BLaER1 (cell line): ENCODE results near the gene MIGA2.
A peak's percentile ranks its signal among the peaks of the same experiment; 100 is the strongest.

Experiments
- H3K27ac ChIP-seq: shearing (Covaris generic); formaldehyde crosslinking; 2 replicates; pipeline ENCODE4 v1.8.1; 2022
- H3K27me3 ChIP-seq: shearing (Covaris generic); formaldehyde crosslinking; 2 replicates; pipeline ENCODE4 v1.8.1; 2022
- H3K36me3 ChIP-seq: shearing (Covaris generic); formaldehyde crosslinking; 2 replicates; pipeline ENCODE4 v1.8.1; 2022
- H3K4me1 ChIP-seq: shearing (Covaris generic); formaldehyde crosslinking; 2 replicates; pipeline ENCODE4 v1.8.1; 2022
- H3K4me2 ChIP-seq: shearing (Covaris generic); formaldehyde crosslinking; 2 replicates; pipeline ENCODE4 v1.8.1; 2022
- H3K4me3 ChIP-seq: shearing (Covaris generic); formaldehyde crosslinking; 2 replicates; pipeline ENCODE4 v1.8.1; 2022
- H3K9ac ChIP-seq: shearing (Covaris generic); formaldehyde crosslinking; 2 replicates; pipeline ENCODE4 v1.8.1; 2022
- H3K9me3 ChIP-seq: shearing (Covaris generic); formaldehyde crosslinking; 2 replicates; pipeline ENCODE4 v1.8.1; 2022
- H4K20me1 ChIP-seq: shearing (Covaris generic); formaldehyde crosslinking; 2 replicates; pipeline ENCODE4 v1.8.1; 2022
- Cebpa-rat ChIP-seq: shearing (Covaris generic); IDR thresholded peaks from 2 replicates; pipeline ENCODE4 v1.8.1; 2022

Gene MIGA2

GRCh38 chr9:129103595-129103965 is 67.2 kb downstream of the MIGA2 start:
- H3K4me1 ChIP-seq: peaks cover 10% of the 10 kb centered on the region
- no peaks in the 10 kb centered on the region for H3K27me3 ChIP-seq
- H3K36me3 ChIP-seq: peaks cover 20% of the 10 kb centered on the region
- no peak overlapping the region for H3K4me3 ChIP-seq
- no peak for TF ChIP-seq Cebpa-rat
- no peak overlapping the region for H3K9ac ChIP-seq
- H4K20me1 ChIP-seq: no peaks in the 10 kb centered on the region
- no peak overlapping the region for H3K27ac ChIP-seq
- H3K4me2 ChIP-seq: no peak overlapping the region
- no peaks in the 10 kb centered on the region for H3K9me3 ChIP-seq

DNA sequence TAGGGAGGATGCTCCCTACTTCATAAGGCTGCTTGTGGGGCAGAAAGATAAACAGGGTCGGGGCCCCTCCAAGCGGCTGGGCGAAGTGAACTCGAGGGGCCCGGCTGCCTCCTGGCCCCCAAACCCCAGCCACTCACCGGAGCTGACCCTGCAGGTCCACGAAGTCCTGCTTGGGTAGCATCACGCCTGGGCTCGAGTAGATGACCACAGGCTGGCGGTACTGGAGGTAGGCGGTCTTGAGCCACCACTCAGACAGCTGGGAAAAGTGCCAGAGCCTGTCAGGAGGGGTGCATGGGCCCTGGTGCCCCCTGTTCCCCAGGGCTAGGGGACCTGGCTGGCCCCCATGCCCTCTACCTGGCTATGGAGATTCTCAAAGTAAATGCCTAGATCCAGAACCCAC is 67.6 kb downstream of the MIGA2 start:
- Histone ChIP-seq H3K36me3 (peaks cover 20% of the 10 kb centered on the region), H3K4me3 (no peak overlapping the region), H3K4me2 (no peak overlapping the region), H3K4me1 (peaks cover 15% of the 10 kb centered on the region), H3K9me3 (no peaks in the 10 kb centered on the region), H3K27me3 (no peaks in the 10 kb centered on the region), H3K9ac (no peak overlapping the region), H3K27ac (no peak overlapping the region), H4K20me1 (no peaks in the 10 kb centered on the region)
- TF ChIP-seq Cebpa-rat: no peak

GRCh38 chr9:129105857-129106694 is 69.7 kb downstream of the MIGA2 start:
- Histone ChIP-seq H4K20me1 (no peaks in the 10 kb centered on the region), H3K9ac (no peak overlapping the region), H3K4me2 (no peak overlapping the region), H3K27ac (no peak overlapping the region), H3K9me3 (no peaks in the 10 kb centered on the region), H3K4me1 (peaks cover 15% of the 10 kb centered on the region), H3K4me3 (no peak overlapping the region), H3K36me3 (peaks cover 20% of the 10 kb centered on the region), H3K27me3 (no peaks in the 10 kb centered on the region)
- no peak for TF ChIP-seq Cebpa-rat

GRCh38 chr9:129107651-129108050 is 71.2 kb downstream of the MIGA2 start:
- peaks cover 20% of the 10 kb centered on the region for H3K4me1 ChIP-seq
- peaks cover 20% of the 10 kb centered on the region for H3K36me3 ChIP-seq
- TF ChIP-seq Cebpa-rat: no peak
- H3K27me3 ChIP-seq: no peaks in the 10 kb centered on the region
- no peak overlapping the region for H3K9ac ChIP-seq
- H3K4me2 ChIP-seq: no peak overlapping the region
- H3K9me3 ChIP-seq: no peaks in the 10 kb centered on the region
- no peaks in the 10 kb centered on the region for H4K20me1 ChIP-seq
- no peak overlapping the region for H3K27ac ChIP-seq
- H3K4me3 ChIP-seq: no peak overlapping the region

- Histone ChIP-seq H3K9ac (peak overlapping the region; percentile 27; the same call in 1 of the 2 replicates), H3K36me3 (peaks cover 20% of the 10 kb centered on the region), H3K27me3 (no peaks in the 10 kb centered on the region), H3K9me3 (no peaks in the 10 kb centered on the region), H3K27ac (no peak overlapping the region), H3K4me3 (no peak overlapping the region), H4K20me1 (no peaks in the 10 kb centered on the region), H3K4me1 (peaks cover 26% of the 10 kb centered on the region), H3K4me2 (peak overlapping the region; percentile 98)
- no peak for TF ChIP-seq Cebpa-rat
These were observed 71.8 kb downstream of the MIGA2 start for GRCh38 chr9:129108083-129108804.

- Histone ChIP-seq H3K36me3 (peaks cover 20% of the 10 kb centered on the region), H3K4me2 (peak overlapping the region; percentile 98), H3K27ac (no peak overlapping the region)
These were observed 72.5 kb downstream of the MIGA2 start for GRCh38 chr9:129108805-129109536.

DNA sequence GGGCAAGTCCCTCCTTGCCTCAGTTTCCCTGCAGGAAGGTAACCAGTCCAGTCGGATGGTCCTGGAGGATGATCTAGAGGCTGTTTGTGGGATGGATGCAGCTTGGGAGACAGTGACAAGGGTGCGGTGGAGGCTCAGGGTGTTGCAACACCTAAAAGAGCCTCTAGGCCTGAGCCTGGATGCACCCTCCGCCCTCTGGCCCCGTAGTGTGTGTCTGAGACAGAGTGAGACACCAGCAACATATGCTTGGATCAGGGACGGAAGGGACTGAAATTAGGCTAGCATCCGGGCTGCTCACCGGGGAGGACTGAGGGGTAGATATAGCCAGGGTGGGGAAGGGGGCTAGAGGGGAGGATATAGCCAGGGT is 73.1 kb downstream of the MIGA2 start:
- Histone ChIP-seq H3K27ac (no peak overlapping the region), H3K9me3 (no peaks in the 10 kb centered on the region), H3K4me2 (peak overlapping the region; percentile 98), H3K27me3 (no peaks in the 10 kb centered on the region), H3K4me3 (peak overlapping the region; percentile 90; the same call in 1 of the 2 replicates), H3K36me3 (peaks cover 20% of the 10 kb centered on the region), H4K20me1 (peaks cover 12% of the 10 kb centered on the region), H3K9ac (peak overlapping the region; percentile 27; the same call in 1 of the 2 replicates), H3K4me1 (peaks cover 39% of the 10 kb centered on the region)
- peak; percentile 86 for TF ChIP-seq Cebpa-rat

More at GRCh38 chr9:129108805-129109536, 72.5 kb downstream of the MIGA2 start:
- Histone ChIP-seq H3K27me3 (no peaks in the 10 kb centered on the region), H3K9ac (peak overlapping the region; percentile 27; the same call in 1 of the 2 replicates), H3K9me3 (no peaks in the 10 kb centered on the region), H3K4me3 (0 out of 2 replicates have a peak overlapping the region, but pooled peaks have one; percentile 90), H3K4me1 (peaks cover 33% of the 10 kb centered on the region), H4K20me1 (peaks cover 6% of the 10 kb centered on the region; the same call in 1 of the 2 replicates)
- no peak for TF ChIP-seq Cebpa-rat

- Histone ChIP-seq H3K4me3 (peak overlapping the region; percentile 90), H3K9me3 (no peaks in the 10 kb centered on the region), H3K9ac (peak overlapping the region; percentile 86), H3K4me2 (peak overlapping the region; percentile 98), H4K20me1 (peaks cover 18% of the 10 kb centered on the region), H3K27me3 (no peaks in the 10 kb centered on the region), H3K4me1 (peaks cover 45% of the 10 kb centered on the region), H3K36me3 (peaks cover 20% of the 10 kb centered on the region), H3K27ac (peak overlapping the region; percentile 79)
- no peak for TF ChIP-seq Cebpa-rat
These were observed 73.7 kb downstream of the MIGA2 start for GRCh38 chr9:129109952-129110739.
